Measurements from ENCODE around the gene NTPCR.
"Not testable (repeated sequence)": the region's sequence is repeated elsewhere in the genome, so short reads cannot be mapped to it uniquely, and the experiment has no call there.

The NTPCR gene

DNA sequence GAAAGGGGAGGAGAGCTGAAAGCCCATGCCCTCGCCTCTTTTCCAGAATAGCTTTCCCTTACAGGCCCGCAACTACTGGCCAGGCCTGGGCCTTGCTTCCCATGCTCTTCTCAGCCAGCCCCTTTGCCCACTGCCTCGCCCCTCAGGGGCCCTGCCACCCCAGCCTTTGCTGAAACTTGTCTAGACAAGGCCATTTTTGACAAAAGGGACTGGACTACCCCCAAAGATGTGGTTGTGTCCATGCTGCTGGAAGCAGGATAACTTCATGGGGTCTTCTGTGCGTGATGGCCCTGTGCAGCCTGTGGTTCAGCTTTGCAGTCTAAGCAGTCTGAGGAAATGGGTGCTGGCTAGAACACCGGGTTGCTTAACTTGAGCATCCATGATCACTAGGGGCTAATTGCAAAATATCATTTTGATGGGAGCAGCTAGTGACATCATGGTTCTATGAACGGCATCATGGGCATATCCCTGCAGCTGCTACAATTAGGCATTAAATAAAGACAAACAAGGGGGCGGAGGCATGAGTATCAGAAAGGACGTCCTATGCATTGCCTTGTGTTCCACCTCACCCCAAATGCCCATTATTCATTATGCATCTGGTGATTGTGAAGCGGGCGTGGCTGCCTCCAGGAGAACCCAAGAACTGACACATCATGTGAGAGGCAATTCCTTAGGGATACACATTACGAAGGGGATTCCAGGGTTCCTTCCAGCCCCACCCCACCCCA is 36.8 kb downstream of the NTPCR start:
- no peak for DNase-seq

- no peak for DNase-seq
Measured at GRCh38 chr1:232987774-232988140, 37.3 kb downstream of the NTPCR start.

- no peak for DNase-seq
Measured at GRCh38 chr1:232988572-232989040, 38.2 kb downstream of the NTPCR start.

- DNase-seq: no peak
Measured at GRCh38 chr1:232990176-232991128, 40.0 kb downstream of the NTPCR start.

DNA sequence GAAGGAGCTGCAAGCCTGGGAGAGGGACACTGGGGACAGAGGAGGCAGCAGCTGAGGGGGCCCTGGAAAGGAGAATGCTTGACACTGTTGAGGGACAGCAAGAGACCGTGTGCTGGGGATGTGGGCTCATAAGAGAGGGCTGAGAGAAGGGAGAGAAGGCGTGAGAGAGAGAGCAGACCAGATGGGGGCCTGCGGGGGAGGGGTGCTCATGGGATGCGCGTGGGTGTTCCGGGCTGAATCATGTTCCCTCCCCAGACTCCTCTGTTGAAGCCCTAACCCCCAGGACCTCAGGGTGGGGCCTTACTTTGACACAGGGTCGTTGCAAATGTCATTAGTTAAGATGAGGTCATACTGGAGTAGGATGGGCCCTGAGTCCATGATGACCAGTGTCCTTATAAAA is 40.8 kb downstream of the NTPCR start:
- no peak for DNase-seq

GRCh38 chr1:232992227-232992626 is 41.8 kb downstream of the NTPCR start:
- DNase-seq: no peak

- no peak for DNase-seq
Measured at GRCh38 chr1:232993555-232993954, 43.1 kb downstream of the NTPCR start.

DNA sequence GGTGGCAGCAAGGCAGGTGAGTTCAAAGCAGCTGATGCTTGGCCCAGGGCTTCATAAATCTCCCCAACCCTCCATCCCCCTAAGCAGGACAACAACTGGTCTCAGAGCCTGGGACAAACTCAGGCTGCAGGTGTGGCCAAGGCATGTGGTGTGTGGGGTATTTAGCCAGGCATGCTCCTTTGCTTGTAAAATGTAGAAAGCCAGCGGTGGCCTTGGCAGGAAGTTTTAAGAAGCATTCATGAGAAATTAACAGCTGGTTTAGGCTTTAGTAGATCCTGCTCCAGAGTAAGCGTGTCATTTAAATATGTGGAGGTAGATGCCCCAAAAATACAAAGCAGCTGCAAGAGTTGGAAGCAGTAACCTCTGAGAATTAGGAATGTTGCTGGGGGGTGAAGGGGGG is 44.8 kb downstream of the NTPCR start:
- no peak for DNase-seq

DNA sequence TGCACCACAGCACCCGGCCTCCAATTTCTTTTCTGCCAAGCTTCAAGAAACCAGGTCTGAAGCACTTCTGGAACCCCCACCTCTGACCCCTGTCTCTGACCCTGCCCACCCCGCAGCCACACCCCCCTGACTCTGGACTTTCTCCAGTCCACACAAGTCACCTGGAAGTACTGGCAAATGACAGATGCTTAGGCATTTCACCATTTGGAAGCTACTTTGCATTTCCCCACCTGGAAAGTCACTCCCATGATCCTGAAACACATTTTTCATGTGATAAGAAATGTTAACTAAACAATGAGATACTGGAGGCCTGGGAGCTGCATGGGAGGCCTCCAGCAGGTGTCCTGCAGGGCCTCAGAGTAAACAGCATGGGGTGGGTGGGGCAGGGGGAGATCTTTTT is 45.7 kb downstream of the NTPCR start:
- no peak for DNase-seq

DNA sequence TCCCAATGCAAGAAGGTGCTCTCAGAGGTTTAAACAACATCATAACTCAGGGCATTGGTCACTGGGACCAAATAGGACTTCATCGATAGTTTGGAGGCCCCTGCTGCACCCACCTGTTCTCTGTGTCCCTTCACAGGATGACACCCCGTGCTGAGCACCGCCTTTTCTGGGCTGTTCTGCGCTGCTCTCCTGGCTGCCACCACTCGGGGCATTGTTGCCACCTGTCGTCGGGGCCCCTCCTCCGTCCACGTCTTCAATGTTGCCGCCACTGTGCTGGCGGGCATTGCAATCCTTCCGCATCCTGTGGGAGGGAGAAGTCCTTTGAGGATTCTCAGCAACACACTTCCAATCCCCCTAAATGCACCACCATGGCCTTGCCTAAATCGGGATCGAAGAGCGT is 47.7 kb downstream of the NTPCR start:
- DNase-seq: no peak

GRCh38 chr1:232998646-232999045 is 48.2 kb downstream of the NTPCR start:
- DNase-seq: no peak

DNA sequence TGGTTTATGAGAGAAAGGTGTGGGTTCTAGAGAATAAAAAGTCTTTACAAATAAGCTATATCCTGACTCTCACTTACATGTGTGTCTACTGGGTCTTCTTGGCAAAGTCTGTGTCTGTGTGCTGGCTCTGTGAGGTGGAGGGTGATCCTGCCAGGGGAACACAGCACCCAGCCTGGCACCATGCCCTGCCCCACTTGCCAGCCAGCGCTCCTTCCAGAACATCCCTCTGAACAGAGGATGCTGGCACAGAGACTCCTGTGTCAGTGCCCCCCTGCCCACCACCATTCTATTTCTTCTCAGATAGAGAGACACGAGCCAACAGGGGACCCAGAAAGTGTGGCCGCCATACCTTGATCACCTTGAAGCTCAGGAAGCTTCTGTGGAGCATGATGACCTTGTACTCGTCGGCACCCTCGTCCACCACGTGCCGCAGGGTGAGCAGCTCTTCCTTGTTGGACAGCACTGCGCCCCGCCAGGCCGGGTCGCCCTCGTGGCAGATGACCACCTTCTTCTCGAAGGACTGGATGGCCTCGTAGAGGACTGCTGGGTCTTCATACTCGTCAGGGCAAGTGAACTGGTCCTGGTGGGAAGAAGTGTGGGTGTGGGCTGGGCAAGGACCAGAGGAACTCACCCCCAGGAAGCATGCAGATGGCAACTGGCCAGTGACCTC is 49.7 kb downstream of the NTPCR start:
- no peak for DNase-seq

DNA sequence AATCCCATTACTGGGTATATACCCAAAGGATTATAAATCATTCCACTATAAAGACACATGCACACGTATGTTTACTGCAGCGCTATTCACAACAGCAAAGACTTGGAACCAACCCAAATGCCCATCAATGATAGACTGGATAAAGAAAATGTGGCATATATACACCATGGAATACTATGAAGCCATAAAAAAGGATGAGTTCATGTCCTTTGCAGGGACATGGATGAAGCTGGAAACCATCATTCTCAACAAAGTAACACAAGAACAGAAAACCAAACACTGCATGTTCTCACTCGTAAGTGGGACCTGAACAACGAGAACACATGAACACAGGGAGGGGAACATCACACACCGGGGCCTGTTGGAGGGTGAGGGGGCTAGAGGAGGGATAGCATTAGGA is 53.2 kb downstream of the NTPCR start:
- DNase-seq: not testable (repeated sequence)

GRCh38 chr1:233004451-233004850 is 54.0 kb downstream of the NTPCR start:
- no peak for DNase-seq

DNA sequence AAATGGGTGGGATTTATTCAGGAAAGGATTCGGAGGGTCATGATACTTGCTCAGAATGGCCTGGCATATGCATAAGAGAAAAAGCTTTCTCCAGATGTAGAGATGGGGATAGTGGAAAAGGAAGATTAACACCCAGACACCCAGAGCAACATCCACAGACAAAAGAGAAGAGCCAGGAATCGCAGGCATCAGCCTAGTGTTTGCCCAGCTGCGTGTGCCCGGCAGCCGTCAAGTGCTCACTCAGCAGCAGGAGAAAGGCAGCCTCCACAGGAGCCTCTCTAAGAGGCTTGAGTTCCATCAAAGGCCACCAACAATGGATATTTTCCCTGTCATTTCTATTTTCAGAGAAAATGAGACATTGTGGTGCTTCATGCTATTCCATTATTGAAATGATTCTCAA is 54.7 kb downstream of the NTPCR start:
- no peak for DNase-seq

- DNase-seq: no peak
Measured at GRCh38 chr1:233005703-233006102, 55.3 kb downstream of the NTPCR start.

- DNase-seq: no peak
Measured at GRCh38 chr1:233006108-233006507, 55.7 kb downstream of the NTPCR start.

- no peak for DNase-seq
Measured at GRCh38 chr1:233006541-233006973, 56.1 kb downstream of the NTPCR start.

DNA sequence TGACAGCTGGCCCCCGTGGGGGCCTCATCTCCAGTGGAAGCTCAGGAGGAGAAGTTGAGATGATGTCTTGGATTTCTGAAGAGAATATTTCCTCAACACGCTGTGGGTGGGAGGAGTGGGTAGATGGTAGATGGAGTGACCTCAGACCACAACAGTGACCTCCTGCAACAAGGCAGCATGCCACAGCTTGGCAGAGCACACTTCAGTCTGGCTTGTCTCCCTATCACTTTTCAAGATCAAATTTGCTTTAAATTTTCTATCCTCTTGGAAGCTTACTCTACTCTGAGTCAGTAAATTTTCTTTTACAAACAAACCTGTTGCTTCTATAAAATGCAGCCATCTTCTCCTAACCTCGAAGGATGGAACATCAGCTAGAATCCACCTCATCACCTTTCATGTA is 59.7 kb downstream of the NTPCR start:
- no peak for DNase-seq

DNA sequence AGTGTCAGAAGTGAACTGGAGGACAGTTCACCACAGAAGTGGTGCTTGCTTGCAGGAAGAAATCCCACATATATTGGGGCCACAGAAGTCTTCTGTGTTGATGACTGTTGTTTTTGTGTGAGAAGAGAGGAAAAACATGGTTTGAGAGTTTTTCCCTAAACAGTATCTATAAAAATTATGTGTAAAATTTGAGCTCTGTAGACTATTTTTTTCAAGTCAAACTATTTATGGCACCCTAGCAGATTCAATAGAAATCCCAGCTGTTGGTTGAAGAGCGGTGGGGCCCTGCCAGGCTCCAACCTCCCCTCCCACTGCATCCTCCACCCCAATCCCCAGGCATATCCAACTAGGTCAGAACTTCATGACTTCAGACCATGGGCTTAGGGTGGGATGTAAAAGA is 61.6 kb downstream of the NTPCR start:
- DNase-seq: no peak

DNA sequence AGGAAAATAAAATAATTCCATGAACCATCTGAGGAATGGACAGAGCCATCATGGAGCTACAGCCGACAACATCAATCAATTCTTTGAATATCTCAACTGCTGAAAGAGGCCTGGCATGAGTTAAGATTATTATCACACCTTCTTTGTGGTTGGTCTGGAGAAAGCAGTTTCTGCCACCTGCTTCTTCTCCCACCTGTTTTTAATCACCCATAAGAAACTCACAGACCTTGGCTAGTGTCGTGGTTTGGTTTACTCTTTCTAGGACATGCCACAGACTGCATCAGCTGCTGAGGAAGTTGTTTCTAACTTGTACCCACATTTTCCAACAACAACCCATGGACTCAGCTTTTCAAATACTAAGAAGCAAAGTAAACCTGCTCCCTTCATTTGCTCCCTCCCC is 65.6 kb downstream of the NTPCR start:
- no peak for DNase-seq

- no peak for DNase-seq
Measured at GRCh38 chr1:233016798-233017197, 66.4 kb downstream of the NTPCR start.

DNA sequence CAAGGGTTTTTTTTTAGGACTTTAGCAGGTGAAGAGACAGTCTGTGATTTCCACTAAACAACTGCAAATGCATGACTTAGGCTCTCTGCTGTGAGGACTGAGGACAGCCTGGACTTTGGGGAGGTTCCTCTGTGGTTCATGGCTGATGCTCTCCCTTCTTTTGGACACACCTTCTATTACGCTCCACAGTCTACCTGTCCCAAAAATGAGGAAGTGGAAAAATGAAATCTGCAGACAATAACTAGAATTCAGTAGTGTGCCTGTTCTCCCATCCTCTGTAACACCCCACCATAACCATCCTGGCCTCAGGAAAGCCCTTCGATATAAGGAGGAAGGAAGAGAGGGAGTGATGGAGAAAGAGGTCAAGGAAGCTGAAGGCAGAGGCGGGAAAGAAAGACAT is 68.7 kb downstream of the NTPCR start:
- no peak for DNase-seq

Measured in CD4-positive, alpha-beta T cell treated with Interleukin-15 for 1 hour (primary cell).